ENCODE measurements around the gene MBD5.

Gene MBD5

DNA sequence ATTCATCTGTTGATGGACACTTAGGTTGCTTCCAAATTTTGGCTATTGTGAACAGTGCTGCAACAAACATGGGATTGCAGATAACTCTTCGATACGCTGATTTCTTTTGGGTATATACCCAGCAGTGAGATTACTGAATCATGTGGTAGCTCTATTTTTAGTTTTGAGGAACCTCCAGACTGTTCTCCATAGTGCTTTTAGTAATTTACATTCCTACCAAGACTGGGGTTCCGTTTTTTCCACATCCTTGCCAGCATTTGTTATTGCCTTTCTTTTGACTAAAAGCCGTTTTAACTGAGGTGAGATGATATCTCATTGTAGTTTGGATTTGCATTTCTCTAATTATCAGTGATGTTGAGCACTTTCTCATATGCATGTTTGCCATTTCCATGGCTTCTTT, 200.3 kb downstream of the MBD5 start:
- H3K36me3 ChIP-seq (ENCODE audit: insufficient read depth, low read length): no peaks in the 10 kb centered on the region
- no peaks in the 10 kb centered on the region for H3K4me1 ChIP-seq (ENCODE audit: insufficient read depth, low read length)
- H2AFZ ChIP-seq (ENCODE audit: low read depth, low read length): no peak overlapping the region
- no peaks in the 10 kb centered on the region for H3K27me3 ChIP-seq (ENCODE audit: insufficient read depth, low read length)
- peaks cover 6% of the 10 kb centered on the region for H3K9me3 ChIP-seq (ENCODE audit: low read length)
- no peak overlapping the region for H3K4me3 ChIP-seq (ENCODE audit: low read length)

DNA sequence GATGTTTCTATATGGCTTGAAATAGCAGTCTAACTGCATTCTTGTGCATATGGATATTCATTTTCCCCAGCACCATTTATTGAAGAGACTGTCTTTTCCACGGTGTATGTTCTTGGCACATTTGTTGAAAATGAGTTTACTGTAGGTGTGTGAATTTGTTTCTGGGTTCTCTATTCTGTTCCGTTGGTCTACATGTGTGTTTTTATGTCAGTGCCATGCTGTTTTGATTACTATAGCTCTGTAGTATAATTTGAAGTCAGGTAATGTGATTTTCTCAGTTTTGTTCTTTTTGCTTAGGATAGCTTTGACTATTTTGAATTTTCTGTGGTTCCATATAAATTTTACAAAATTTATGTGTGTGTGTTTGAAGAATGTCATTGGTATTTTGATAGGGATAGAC, 201.0 kb downstream of the MBD5 start:
- Histone ChIP-seq H3K27me3 (ENCODE audit: insufficient read depth, low read length) (no peaks in the 10 kb centered on the region), H3K9me3 (ENCODE audit: low read length) (peaks cover 6% of the 10 kb centered on the region), H2AFZ (ENCODE audit: low read depth, low read length) (no peak overlapping the region), H3K36me3 (ENCODE audit: insufficient read depth, low read length) (no peaks in the 10 kb centered on the region), H3K4me1 (ENCODE audit: insufficient read depth, low read length) (no peaks in the 10 kb centered on the region), H3K4me3 (ENCODE audit: low read length) (no peak overlapping the region)

DNA sequence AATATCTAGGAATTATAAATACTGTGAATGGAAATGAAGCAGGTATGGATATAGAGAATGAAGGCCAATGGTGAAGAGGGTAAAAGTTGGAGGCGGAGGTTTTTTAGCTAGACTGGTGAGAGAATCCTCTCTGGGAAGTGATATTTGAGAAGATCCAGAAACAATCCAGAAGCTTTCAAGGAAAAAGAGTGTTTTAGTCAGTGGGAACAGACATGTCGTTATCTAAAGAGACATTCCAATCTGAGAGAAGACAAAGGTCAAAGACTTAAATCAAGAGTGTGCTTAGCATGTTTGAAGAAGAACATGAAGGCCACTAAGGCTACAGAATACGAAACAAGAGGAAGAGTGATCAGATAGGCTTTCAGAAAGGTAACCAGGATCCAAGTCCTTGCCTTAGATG, 211.0 kb downstream of the MBD5 start:
- Histone ChIP-seq H3K9me3 (ENCODE audit: low read length) (peaks cover 14% of the 10 kb centered on the region), H3K36me3 (ENCODE audit: insufficient read depth, low read length) (peaks cover 11% of the 10 kb centered on the region), H3K27me3 (ENCODE audit: insufficient read depth, low read length) (no peaks in the 10 kb centered on the region), H3K4me1 (ENCODE audit: insufficient read depth, low read length) (no peaks in the 10 kb centered on the region), H2AFZ (ENCODE audit: low read depth, low read length) (no peak overlapping the region), H3K4me3 (ENCODE audit: low read length) (no peak overlapping the region)

DNA sequence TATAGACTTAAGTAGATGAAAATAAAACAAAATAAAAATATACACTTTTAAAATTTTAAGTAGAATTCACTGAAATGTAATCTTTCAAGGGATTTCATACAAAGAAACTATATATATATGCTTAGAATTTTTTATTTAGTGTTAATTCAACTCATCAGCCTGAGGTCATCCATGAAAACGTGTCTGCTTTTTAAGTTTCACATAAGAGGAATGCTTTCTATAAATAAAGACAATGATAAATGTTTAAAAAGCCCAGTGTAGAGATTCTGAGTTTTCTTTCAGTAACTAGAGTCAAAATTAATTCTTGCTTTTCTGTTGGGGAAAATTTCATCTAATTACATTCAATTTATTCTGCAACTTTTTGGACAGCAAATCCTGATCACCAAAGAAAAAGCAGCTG, 213.3 kb downstream of the MBD5 start:
- no peak overlapping the region for H3K4me3 ChIP-seq (ENCODE audit: low read length)
- peaks cover 22% of the 10 kb centered on the region for H3K9me3 ChIP-seq (ENCODE audit: low read length)
- no peaks in the 10 kb centered on the region for H3K27me3 ChIP-seq (ENCODE audit: insufficient read depth, low read length)
- H2AFZ ChIP-seq (ENCODE audit: low read depth, low read length): no peak overlapping the region
- H3K36me3 ChIP-seq (ENCODE audit: insufficient read depth, low read length): peaks cover 19% of the 10 kb centered on the region
- H3K4me1 ChIP-seq (ENCODE audit: insufficient read depth, low read length): no peaks in the 10 kb centered on the region

DNA sequence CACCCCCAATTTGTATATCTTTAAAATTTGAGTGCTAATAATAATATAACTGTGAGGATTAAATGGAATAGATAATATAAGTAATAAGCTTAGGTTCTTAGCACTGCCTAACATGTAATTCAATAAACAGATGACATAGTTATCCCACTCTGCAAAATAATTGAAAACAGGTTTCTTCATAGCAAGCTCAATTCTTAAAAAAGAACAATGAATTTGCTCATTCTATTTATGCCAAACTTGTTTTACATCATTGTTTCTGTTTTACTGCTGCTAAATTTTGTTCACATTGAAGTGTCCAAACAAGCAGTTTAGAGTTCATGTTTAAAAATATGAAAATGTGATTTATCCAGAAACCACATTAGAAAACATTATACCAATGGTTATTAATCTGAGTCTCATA, 217.0 kb downstream of the MBD5 start:
- no peak overlapping the region for H2AFZ ChIP-seq (ENCODE audit: low read depth, low read length)
- no peaks in the 10 kb centered on the region for H3K4me1 ChIP-seq (ENCODE audit: insufficient read depth, low read length)
- H3K4me3 ChIP-seq (ENCODE audit: low read length): no peak overlapping the region
- peaks cover 18% of the 10 kb centered on the region for H3K36me3 ChIP-seq (ENCODE audit: insufficient read depth, low read length)
- H3K27me3 ChIP-seq (ENCODE audit: insufficient read depth, low read length): no peaks in the 10 kb centered on the region
- H3K9me3 ChIP-seq (ENCODE audit: low read length): peaks cover 15% of the 10 kb centered on the region

DNA sequence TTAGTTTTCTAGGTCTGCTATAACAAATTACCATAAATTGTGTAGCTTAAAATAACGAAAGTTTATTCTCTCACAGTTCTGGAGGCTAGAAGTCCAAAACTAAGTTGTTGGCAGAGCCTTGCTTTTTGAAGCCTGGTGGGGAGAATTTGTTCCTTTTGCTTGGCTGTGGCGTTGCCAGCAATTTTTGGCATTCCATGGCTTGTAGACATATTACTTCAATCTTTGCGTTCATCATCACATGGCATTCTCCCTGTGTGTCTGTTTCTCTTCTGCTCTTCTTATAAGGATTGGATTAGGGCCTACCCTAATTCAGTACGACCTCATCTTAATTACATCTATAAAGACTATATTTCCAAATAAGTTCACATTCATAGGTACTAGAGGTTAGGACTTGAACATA, 217.7 kb downstream of the MBD5 start:
- Histone ChIP-seq H3K4me1 (ENCODE audit: insufficient read depth, low read length) (no peaks in the 10 kb centered on the region), H3K4me3 (ENCODE audit: low read length) (no peak overlapping the region), H3K36me3 (ENCODE audit: insufficient read depth, low read length) (peaks cover 18% of the 10 kb centered on the region), H2AFZ (ENCODE audit: low read depth, low read length) (no peak overlapping the region), H3K27me3 (ENCODE audit: insufficient read depth, low read length) (no peaks in the 10 kb centered on the region), H3K9me3 (ENCODE audit: low read length) (peaks cover 15% of the 10 kb centered on the region)

DNA sequence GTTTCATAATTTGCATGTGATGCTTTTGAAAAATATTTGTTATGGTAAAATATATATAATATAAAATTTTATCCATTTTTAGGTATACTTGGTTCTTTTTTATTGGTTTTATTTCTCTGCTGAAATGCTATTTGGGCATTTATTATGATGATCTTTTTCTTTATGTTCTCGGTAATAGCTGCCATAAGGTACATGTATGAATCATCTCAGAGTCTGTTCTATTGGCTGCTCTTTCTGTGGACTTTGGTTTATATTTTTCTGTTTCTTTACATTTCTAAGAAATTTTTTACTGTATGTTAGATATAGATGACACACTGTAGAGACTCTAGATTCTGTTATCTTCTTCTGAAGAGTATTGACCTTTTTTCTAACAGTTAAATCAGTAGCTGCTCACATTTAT, 219.9 kb downstream of the MBD5 start:
- peaks cover 15% of the 10 kb centered on the region for H3K9me3 ChIP-seq (ENCODE audit: low read length)
- no peaks in the 10 kb centered on the region for H3K27me3 ChIP-seq (ENCODE audit: insufficient read depth, low read length)
- peaks cover 16% of the 10 kb centered on the region for H3K36me3 ChIP-seq (ENCODE audit: insufficient read depth, low read length)
- H3K4me3 ChIP-seq (ENCODE audit: low read length): no peak overlapping the region
- H3K4me1 ChIP-seq (ENCODE audit: insufficient read depth, low read length): no peaks in the 10 kb centered on the region
- H2AFZ ChIP-seq (ENCODE audit: low read depth, low read length): no peak overlapping the region

DNA sequence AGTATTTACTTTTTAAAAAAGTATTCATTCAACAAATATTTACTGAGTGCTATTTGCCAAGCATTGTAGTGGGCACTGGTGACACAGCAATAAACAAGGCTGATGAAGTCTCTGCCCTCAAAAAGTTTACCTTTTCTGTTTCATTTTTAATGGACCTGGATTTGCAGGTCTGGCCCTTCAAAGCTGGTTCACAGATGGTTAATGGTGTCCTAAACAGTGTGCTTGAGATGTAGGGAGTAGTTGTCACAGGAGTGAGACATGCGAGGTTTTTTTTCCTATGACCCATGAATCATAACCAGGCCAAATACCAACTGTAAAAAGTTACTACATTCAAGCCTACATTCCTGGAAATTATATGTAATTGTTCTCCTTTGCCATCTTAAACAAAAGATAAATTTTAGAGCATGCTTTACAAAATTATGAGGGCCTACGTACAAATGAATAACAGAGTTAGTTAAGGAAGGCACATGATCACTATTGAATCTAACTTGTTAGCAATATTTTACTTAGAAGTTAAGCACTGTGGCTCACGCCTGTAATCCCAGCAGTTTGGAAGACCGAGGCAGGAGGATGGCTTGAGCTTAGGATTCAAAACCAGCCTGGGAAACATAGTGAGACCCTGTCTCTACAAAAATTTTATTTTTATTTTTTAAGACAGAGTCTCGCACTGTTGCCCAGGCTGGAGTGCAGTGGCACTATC, 223.9 kb downstream of the MBD5 start:
- no peaks in the 10 kb centered on the region for H3K27me3 ChIP-seq (ENCODE audit: insufficient read depth, low read length)
- no peak overlapping the region for H2AFZ ChIP-seq (ENCODE audit: low read depth, low read length)
- no peaks in the 10 kb centered on the region for H3K9me3 ChIP-seq (ENCODE audit: low read length)
- no peak overlapping the region for H3K4me3 ChIP-seq (ENCODE audit: low read length)
- H3K4me1 ChIP-seq (ENCODE audit: insufficient read depth, low read length): no peaks in the 10 kb centered on the region
- H3K36me3 ChIP-seq (ENCODE audit: insufficient read depth, low read length): no peaks in the 10 kb centered on the region

DNA sequence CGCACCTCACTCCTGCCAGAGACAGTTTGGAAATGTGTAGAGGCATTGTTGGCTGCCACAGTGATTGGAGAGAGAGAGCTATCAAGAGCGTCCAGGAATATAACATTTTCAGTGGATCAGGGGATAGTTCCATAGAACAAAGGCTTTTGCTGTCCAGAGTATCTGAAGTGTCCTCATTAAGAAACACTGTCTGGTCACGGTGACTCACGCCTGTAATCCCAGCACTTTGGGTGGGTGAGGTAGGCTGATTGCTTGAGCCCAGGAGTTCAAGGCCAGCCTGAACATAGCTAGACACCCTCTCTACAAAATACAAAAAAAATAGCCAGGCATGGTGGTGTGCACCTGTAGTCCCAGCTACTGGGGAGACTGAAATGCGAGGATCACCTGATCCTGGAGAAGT, 231.1 kb downstream of the MBD5 start:
- no peak overlapping the region for H3K4me3 ChIP-seq (ENCODE audit: low read length)
- H3K27me3 ChIP-seq (ENCODE audit: insufficient read depth, low read length): no peaks in the 10 kb centered on the region
- H3K4me1 ChIP-seq (ENCODE audit: insufficient read depth, low read length): no peaks in the 10 kb centered on the region
- no peak overlapping the region for H2AFZ ChIP-seq (ENCODE audit: low read depth, low read length)
- peaks cover 8% of the 10 kb centered on the region for H3K36me3 ChIP-seq (ENCODE audit: insufficient read depth, low read length)
- peaks cover 24% of the 10 kb centered on the region for H3K9me3 ChIP-seq (ENCODE audit: low read length)

DNA sequence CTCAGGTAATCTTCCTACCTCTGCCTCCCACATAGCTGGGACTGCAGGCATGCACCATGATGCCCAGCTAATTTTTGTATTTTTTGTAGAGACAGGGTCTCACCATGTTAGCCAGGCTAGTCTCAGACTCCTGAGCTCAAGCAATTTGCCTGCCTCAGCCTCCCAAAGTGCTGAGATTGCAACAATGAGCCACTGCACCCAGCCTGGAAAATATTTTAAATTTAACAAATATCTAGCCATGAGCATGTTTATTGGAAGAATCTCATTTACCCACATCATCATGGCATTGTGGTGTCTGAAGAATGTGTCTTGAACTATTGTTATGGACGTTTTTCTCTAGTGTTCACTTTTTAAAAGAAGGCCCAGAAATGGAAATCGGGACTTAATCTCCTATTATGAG, 231.8 kb downstream of the MBD5 start:
- H3K4me3 ChIP-seq (ENCODE audit: low read length): no peak overlapping the region
- peaks cover 27% of the 10 kb centered on the region for H3K9me3 ChIP-seq (ENCODE audit: low read length)
- H3K27me3 ChIP-seq (ENCODE audit: insufficient read depth, low read length): no peaks in the 10 kb centered on the region
- H3K4me1 ChIP-seq (ENCODE audit: insufficient read depth, low read length): no peaks in the 10 kb centered on the region
- no peak overlapping the region for H2AFZ ChIP-seq (ENCODE audit: low read depth, low read length)
- peaks cover 9% of the 10 kb centered on the region for H3K36me3 ChIP-seq (ENCODE audit: insufficient read depth, low read length)

DNA sequence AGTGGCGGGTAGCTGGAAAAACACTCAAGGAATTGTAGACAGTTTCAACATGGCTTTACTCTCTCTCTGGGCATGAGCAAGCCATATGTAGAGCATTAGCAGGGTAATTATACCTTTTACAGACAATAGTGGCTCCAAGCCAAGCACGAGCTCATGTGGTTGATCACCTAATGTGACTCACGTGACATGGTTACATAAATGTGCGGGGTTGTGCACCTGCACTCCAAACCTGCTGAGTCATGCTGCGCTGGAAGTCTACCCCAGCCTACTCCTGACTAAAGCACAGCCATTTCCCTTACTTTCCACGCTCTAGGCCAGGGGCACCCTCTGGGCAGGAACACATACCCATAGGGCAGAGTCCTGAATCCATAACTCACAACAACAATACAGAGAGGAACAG, 232.8 kb downstream of the MBD5 start:
- no peak overlapping the region for H3K4me3 ChIP-seq (ENCODE audit: low read length)

DNA sequence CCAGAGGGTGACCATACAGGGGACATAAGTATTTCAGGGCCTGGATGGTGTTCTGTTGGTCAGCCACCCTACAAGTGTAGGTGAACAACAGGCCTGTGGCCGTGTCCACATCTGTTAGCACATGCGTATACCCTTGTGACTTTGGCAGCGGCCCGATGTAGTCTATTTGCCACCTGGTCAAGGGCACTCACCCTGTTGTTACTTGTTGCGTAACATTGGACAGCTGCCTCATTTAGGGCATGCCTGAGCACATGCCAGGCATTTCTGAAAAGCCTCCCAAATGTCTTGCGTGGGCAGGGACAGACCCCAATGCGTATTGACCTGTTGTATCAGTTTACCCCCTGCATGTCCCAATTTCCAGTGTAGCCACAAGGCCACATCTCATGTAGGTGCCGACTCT, 235.0 kb downstream of the MBD5 start:
- Histone ChIP-seq H3K36me3 (ENCODE audit: insufficient read depth, low read length) (peaks cover 10% of the 10 kb centered on the region), H2AFZ (ENCODE audit: low read depth, low read length) (no peak overlapping the region), H3K27me3 (ENCODE audit: insufficient read depth, low read length) (no peaks in the 10 kb centered on the region), H3K4me1 (ENCODE audit: insufficient read depth, low read length) (no peaks in the 10 kb centered on the region), H3K4me3 (ENCODE audit: low read length) (no peak overlapping the region), H3K9me3 (ENCODE audit: low read length) (peaks cover 44% of the 10 kb centered on the region)

More for the DNA sequence above, 232.8 kb downstream of the MBD5 start:
- Histone ChIP-seq H2AFZ (ENCODE audit: low read depth, low read length) (no peak overlapping the region), H3K9me3 (ENCODE audit: low read length) (peaks cover 34% of the 10 kb centered on the region), H3K27me3 (ENCODE audit: insufficient read depth, low read length) (no peaks in the 10 kb centered on the region), H3K4me1 (ENCODE audit: insufficient read depth, low read length) (no peaks in the 10 kb centered on the region), H3K36me3 (ENCODE audit: insufficient read depth, low read length) (peaks cover 10% of the 10 kb centered on the region)

DNA sequence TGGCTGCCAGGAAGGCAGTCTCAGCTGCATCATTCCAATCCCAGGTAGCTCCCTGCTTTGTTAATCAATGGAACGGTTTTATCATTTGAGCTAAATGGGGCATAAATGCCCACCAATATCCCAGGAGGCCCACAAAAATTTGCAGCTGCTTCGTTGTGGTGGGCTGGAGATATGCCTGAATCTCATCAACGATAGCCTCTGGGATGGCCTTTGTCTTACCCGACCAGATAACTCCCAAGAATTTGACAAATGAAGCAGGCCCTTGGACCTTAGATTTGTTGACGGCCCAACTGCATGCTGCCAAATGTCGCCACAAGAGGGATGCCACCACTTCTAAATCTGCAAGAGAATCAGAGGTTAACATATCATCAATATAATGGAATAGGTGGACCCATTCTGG, 236.4 kb downstream of the MBD5 start:
- Histone ChIP-seq H3K4me3 (ENCODE audit: low read length) (no peak overlapping the region), H2AFZ (ENCODE audit: low read depth, low read length) (no peak overlapping the region), H3K9me3 (ENCODE audit: low read length) (peaks cover 44% of the 10 kb centered on the region), H3K27me3 (ENCODE audit: insufficient read depth, low read length) (no peaks in the 10 kb centered on the region), H3K36me3 (ENCODE audit: insufficient read depth, low read length) (peaks cover 10% of the 10 kb centered on the region), H3K4me1 (ENCODE audit: insufficient read depth, low read length) (no peaks in the 10 kb centered on the region)

DNA sequence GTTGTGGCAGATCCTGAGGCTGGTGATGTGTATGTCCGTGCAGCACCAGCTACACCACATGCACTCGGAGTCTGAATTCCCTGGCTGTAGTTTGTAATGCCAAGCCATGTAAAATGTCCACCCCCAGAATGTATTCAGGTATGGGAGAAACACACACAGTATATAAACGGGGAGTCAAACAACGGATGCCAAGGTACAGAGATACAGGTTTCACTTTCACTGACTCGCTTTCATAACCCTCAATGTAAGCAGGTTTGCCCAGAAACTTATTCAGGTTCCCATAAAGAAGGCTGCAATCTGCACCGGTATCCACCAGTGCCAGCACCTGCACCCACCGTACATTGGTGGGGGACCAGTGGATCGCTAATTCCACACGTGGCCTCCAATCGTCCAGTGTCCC, 237.2 kb downstream of the MBD5 start:
- Histone ChIP-seq H3K27me3 (ENCODE audit: insufficient read depth, low read length) (no peaks in the 10 kb centered on the region), H3K9me3 (ENCODE audit: low read length) (peaks cover 44% of the 10 kb centered on the region), H3K4me3 (ENCODE audit: low read length) (no peak overlapping the region), H3K36me3 (ENCODE audit: insufficient read depth, low read length) (peaks cover 10% of the 10 kb centered on the region), H3K4me1 (ENCODE audit: insufficient read depth, low read length) (no peaks in the 10 kb centered on the region), H2AFZ (ENCODE audit: low read depth, low read length) (no peak overlapping the region)

Measured in neuron (in vitro differentiated cells).